GM18498 (cell line): ENCODE results near the gene FNIP1.
"Not testable (repeated sequence)": the region's sequence is repeated elsewhere in the genome, so short reads cannot be mapped to it uniquely, and the experiment has no call there.

Source experiments
- ATAC-seq: cut with Tn5 transposase; IDR thresholded peaks from one replicate; pipeline ENCODE4 v1.9.1; 2021; ENCODE audit warnings: mild to moderate bottlenecking, moderate library complexity; ENCODE audit not compliant: unreplicated experiment

FNIP1 gene

GRCh38 chr5:131693894-131694293 lies 102.9 kb downstream of the FNIP1 start:
- no peak for ATAC-seq

GRCh38 chr5:131685516-131686171 lies 111.2 kb downstream of the FNIP1 start:
- no peak for ATAC-seq

GRCh38 chr5:131684595-131684994 lies 112.2 kb downstream of the FNIP1 start:
- ATAC-seq: no peak

GRCh38 chr5:131684051-131684450 lies 112.8 kb downstream of the FNIP1 start:
- ATAC-seq: no peak

- no peak for ATAC-seq
Measured at GRCh38 chr5:131682826-131683225, 114.0 kb downstream of the FNIP1 start.

GRCh38 chr5:131682175-131682574 lies 114.6 kb downstream of the FNIP1 start:
- no peak for ATAC-seq

GRCh38 chr5:131679911-131680310 lies 116.9 kb downstream of the FNIP1 start:
- ATAC-seq: no peak

- ATAC-seq: not testable (repeated sequence)
Measured at GRCh38 chr5:131678273-131678672, 118.5 kb downstream of the FNIP1 start.

GRCh38 chr5:131677115-131677514 lies 119.7 kb downstream of the FNIP1 start:
- no peak for ATAC-seq

GRCh38 chr5:131672776-131673175 lies 124.0 kb downstream of the FNIP1 start:
- ATAC-seq: peak; percentile 24

GRCh38 chr5:131671994-131672655 lies 124.7 kb downstream of the FNIP1 start:
- ATAC-seq: no peak

GRCh38 chr5:131671409-131671808 lies 125.4 kb downstream of the FNIP1 start:
- ATAC-seq: peak; percentile 51

- no peak for ATAC-seq
Measured at GRCh38 chr5:131664929-131665328, 131.9 kb downstream of the FNIP1 start.

- ATAC-seq: no peak
Measured at GRCh38 chr5:131661933-131662332, 134.9 kb downstream of the FNIP1 start.

GRCh38 chr5:131659841-131660240 lies 137.0 kb downstream of the FNIP1 start:
- ATAC-seq: no peak

- no peak for ATAC-seq
Measured at GRCh38 chr5:131659290-131659689, 137.5 kb downstream of the FNIP1 start.

GRCh38 chr5:131654776-131655175 lies 142.0 kb downstream of the FNIP1 start:
- ATAC-seq: no peak

GRCh38 chr5:131654309-131654708 lies 142.5 kb downstream of the FNIP1 start:
- ATAC-seq: no peak

GRCh38 chr5:131649161-131649560 lies 147.7 kb downstream of the FNIP1 start:
- ATAC-seq: no peak

- ATAC-seq: peak; percentile 90
Measured at GRCh38 chr5:131647048-131647769, 149.6 kb downstream of the FNIP1 start.

GRCh38 chr5:131644822-131645221 lies 152.0 kb downstream of the FNIP1 start:
- no peak for ATAC-seq

GRCh38 chr5:131644370-131644769 lies 152.4 kb downstream of the FNIP1 start:
- ATAC-seq: no peak
